KMS-11 (cell line): Measurements from ENCODE around the gene RTN3.

Source experiments
- H2AFZ ChIP-seq: fragments of 200-600 bp; sonication (generic); 2 replicates; pipeline ENCODE4 v1.6.1; 2016; ENCODE audit warnings: antibody characterized with exemption, mixed run types, low read depth
- H3K27ac ChIP-seq: fragments of 200-600 bp; sonication (generic); 2 replicates; pipeline ENCODE4 v1.6.1; 2016; ENCODE audit warnings: mild to moderate bottlenecking, mixed run types
- H3K27me3 ChIP-seq: fragments of 200-600 bp; sonication (generic); 2 replicates; pipeline ENCODE4 v1.6.1; 2017; ENCODE audit warnings: mild to moderate bottlenecking, low read depth, mixed run types, moderate library complexity; ENCODE audit not compliant: insufficient read depth
- H3K36me3 ChIP-seq: fragments of 200-600 bp; sonication (generic); 2 replicates; pipeline ENCODE4 v1.6.1; 2017; ENCODE audit warnings: mild to moderate bottlenecking, mixed run types; ENCODE audit not compliant: insufficient read depth
- H3K4me1 ChIP-seq: fragments of 200-600 bp; sonication (generic); 2 replicates; pipeline ENCODE4 v1.6.1; 2016; ENCODE audit warnings: mild to moderate bottlenecking, low read depth, mixed run types; ENCODE audit not compliant: poor library complexity, severe bottlenecking
- H3K4me2 ChIP-seq: fragments of 200-600 bp; sonication (generic); 2 replicates; pipeline ENCODE4 v1.7.0; 2016; ENCODE audit warnings: mild to moderate bottlenecking, mixed run types
- H3K4me3 ChIP-seq: fragments of 200-600 bp; sonication (generic); IDR thresholded peaks from 2 replicates; pipeline ENCODE4 v1.6.1; 2017; ENCODE audit warnings: low read depth, low read length, mixed read lengths; ENCODE audit not compliant: insufficient read depth
- H3K79me2 ChIP-seq: fragments of 200-600 bp; sonication (generic); 2 replicates; pipeline ENCODE4 v1.6.1; 2016; ENCODE audit warnings: low read depth, mixed run types; ENCODE audit not compliant: insufficient read depth
- H3K9ac ChIP-seq: fragments of 200-600 bp; sonication (generic); 2 replicates; pipeline ENCODE4 v1.6.1; 2016; ENCODE audit warnings: mild to moderate bottlenecking, mixed run types
- H4K20me1 ChIP-seq: fragments of 200-600 bp; sonication (generic); 2 replicates; pipeline ENCODE4 v1.6.1; 2016; ENCODE audit warnings: mild to moderate bottlenecking, mixed run types; ENCODE audit not compliant: insufficient read depth
- TF ChIP-seq, protein P1 (sequence below): fragments of 200-600 bp; sonication (generic); conservative IDR thresholded peaks from 2 replicates; pipeline ENCODE4 v1.6.1; 2017; ENCODE audit warnings: low read depth, mild to moderate bottlenecking, antibody characterized with exemption, low read length, moderate library complexity, mixed read lengths

RTN3 gene

DNA sequence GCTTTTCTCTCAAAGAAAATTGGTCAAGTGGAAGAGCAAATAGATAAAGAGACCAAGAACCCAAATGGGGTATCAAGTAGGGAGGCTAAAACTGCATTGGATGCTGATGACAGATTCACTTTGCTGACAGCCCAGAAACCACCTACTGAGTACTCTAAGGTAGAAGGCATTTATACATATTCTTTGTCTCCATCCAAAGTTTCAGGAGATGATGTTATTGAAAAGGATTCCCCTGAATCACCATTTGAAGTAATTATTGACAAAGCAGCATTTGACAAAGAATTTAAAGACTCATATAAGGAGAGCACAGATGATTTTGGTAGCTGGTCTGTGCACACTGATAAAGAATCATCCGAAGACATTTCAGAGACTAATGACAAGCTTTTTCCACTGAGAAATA, 37.7 kb downstream of the RTN3 start:
- Histone ChIP-seq H3K9ac (no peak overlapping the region), H3K27me3 (no peaks in the 10 kb centered on the region), H3K4me1 (no peaks in the 10 kb centered on the region), H2AFZ (no peak overlapping the region), H3K27ac (no peak overlapping the region), H3K4me2 (no peak overlapping the region), H3K36me3 (no peaks in the 10 kb centered on the region), H3K79me2 (0 out of 2 replicates have a peak, but pooled peaks cover 8% of the 10 kb centered on the region), H4K20me1 (no peaks in the 10 kb centered on the region), H3K4me3 (no peak overlapping the region)
- TF ChIP-seq, protein P1, sequence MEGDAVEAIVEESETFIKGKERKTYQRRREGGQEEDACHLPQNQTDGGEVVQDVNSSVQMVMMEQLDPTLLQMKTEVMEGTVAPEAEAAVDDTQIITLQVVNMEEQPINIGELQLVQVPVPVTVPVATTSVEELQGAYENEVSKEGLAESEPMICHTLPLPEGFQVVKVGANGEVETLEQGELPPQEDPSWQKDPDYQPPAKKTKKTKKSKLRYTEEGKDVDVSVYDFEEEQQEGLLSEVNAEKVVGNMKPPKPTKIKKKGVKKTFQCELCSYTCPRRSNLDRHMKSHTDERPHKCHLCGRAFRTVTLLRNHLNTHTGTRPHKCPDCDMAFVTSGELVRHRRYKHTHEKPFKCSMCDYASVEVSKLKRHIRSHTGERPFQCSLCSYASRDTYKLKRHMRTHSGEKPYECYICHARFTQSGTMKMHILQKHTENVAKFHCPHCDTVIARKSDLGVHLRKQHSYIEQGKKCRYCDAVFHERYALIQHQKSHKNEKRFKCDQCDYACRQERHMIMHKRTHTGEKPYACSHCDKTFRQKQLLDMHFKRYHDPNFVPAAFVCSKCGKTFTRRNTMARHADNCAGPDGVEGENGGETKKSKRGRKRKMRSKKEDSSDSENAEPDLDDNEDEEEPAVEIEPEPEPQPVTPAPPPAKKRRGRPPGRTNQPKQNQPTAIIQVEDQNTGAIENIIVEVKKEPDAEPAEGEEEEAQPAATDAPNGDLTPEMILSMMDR: no peak

DNA sequence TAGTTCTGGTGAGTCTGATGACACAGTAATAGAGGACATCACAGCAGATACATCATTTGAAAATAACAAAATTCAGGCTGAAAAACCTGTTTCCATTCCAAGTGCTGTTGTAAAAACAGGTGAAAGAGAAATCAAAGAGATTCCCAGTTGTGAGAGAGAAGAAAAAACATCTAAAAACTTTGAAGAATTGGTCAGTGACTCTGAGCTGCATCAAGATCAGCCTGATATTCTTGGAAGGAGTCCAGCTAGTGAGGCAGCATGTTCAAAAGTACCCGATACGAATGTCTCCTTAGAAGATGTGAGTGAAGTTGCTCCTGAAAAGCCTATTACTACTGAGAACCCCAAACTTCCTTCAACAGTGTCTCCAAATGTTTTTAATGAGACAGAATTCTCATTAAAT, 38.7 kb downstream of the RTN3 start:
- peaks cover 10% of the 10 kb centered on the region; the same call in 1 of the 2 replicates for H3K79me2 ChIP-seq
- H3K27me3 ChIP-seq: no peaks in the 10 kb centered on the region

DNA sequence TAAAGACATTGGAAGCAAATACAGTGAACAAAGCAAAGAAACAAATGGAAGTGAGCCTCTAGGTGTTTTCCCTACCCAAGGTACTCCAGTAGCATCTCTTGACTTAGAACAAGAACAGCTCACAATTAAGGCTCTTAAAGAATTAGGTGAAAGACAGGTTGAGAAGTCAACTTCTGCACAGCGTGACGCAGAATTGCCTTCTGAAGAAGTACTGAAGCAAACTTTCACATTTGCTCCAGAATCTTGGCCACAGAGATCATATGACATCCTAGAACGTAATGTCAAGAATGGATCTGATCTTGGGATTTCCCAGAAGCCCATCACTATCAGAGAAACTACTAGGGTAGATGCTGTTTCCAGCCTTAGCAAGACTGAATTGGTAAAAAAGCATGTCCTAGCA, 39.3 kb downstream of the RTN3 start:
- no peak overlapping the region for H3K27ac ChIP-seq
- no peak overlapping the region for H2AFZ ChIP-seq
- H3K4me2 ChIP-seq: no peak overlapping the region
- TF ChIP-seq, protein P1: no peak
- no peaks in the 10 kb centered on the region for H3K36me3 ChIP-seq
- H3K9ac ChIP-seq: no peak overlapping the region
- H3K79me2 ChIP-seq: peaks cover 5% of the 10 kb centered on the region; the same call in 1 of the 2 replicates
- no peaks in the 10 kb centered on the region for H3K27me3 ChIP-seq
- no peaks in the 10 kb centered on the region for H3K4me1 ChIP-seq
- H3K4me3 ChIP-seq: no peak overlapping the region
- H4K20me1 ChIP-seq: no peaks in the 10 kb centered on the region

More for the DNA sequence above, 38.7 kb downstream of the RTN3 start:
- Histone ChIP-seq H3K36me3 (no peaks in the 10 kb centered on the region), H3K4me2 (no peak overlapping the region), H3K4me3 (no peak overlapping the region), H3K27ac (no peak overlapping the region), H3K9ac (no peak overlapping the region), H4K20me1 (no peaks in the 10 kb centered on the region), H3K4me1 (no peaks in the 10 kb centered on the region), H2AFZ (no peak overlapping the region)
- TF ChIP-seq, protein P1: no peak

DNA sequence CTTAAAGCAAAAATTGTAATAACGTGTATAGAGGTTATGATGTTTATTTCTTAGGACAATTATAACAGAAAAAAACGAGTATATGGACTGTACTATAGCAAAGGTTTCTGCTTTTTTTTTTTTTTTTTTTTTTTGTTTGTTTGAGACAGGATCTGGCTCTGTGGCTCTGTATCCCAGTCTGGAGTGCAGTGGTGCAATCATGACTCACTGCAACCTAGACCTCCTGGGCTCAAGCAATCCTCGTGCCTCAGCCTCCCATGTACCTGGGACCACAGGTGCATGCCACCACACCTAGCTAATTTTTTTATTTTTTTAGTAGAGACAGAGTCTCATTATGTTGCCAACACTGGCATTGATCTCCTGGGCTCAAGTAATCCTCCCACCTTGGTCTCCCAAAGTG, 48.0 kb downstream of the RTN3 start:
- Histone ChIP-seq H3K27me3 (no peaks in the 10 kb centered on the region), H3K9ac (no peak overlapping the region), H3K4me3 (no peak overlapping the region), H3K79me2 (peaks cover 5% of the 10 kb centered on the region; the same call in 1 of the 2 replicates), H4K20me1 (no peaks in the 10 kb centered on the region), H3K27ac (no peak overlapping the region), H3K4me1 (no peaks in the 10 kb centered on the region), H3K36me3 (no peaks in the 10 kb centered on the region), H3K4me2 (no peak overlapping the region), H2AFZ (no peak overlapping the region)
- TF ChIP-seq, protein P1: no peak
